ENCODE results near the gene RRAD.
"Not testable (repeated sequence)": the region's sequence is repeated elsewhere in the genome, so short reads cannot be mapped to it uniquely, and the experiment has no call there.

The RRAD gene

DNA sequence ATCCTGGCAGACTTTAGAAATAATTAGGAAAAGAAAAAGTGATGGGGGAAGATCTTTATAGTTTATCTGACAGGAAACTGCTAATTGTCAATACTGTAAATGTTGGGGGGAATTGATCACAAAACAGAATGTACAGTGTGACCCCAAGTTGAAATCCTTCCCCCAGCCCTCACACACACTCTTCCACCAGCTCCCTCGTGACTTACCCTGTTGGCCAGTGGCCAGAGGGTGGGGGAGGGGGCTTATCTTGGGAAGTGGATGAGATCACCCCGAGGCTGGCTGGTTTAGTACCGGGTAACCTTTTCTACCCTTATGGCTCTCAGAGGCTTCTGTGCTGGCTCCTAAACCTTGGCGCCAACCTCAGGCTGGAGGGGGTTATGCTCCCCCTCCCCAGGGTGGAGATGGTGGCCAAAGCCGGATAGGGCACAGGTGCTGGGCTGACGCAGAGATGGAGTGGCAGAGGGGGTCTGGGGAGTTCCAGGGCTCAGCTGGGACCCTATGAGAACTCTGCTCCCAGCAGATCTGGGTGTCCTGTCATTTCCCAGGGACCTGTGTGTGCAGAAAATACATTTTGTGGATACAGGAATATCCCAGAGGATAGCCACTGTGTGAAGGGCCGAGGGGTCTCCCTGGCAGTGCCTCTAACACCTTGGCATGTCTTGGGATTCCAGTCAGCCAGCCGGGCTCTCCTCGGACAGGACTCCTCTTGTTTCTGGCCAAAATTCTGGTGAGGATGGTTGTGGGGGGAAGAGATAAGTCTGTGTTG is 25.2 kb downstream of the RRAD start:
- DNase-seq (ENCODE audit: low read depth) = peak; percentile 68
- TF ChIP-seq, protein P1, sequence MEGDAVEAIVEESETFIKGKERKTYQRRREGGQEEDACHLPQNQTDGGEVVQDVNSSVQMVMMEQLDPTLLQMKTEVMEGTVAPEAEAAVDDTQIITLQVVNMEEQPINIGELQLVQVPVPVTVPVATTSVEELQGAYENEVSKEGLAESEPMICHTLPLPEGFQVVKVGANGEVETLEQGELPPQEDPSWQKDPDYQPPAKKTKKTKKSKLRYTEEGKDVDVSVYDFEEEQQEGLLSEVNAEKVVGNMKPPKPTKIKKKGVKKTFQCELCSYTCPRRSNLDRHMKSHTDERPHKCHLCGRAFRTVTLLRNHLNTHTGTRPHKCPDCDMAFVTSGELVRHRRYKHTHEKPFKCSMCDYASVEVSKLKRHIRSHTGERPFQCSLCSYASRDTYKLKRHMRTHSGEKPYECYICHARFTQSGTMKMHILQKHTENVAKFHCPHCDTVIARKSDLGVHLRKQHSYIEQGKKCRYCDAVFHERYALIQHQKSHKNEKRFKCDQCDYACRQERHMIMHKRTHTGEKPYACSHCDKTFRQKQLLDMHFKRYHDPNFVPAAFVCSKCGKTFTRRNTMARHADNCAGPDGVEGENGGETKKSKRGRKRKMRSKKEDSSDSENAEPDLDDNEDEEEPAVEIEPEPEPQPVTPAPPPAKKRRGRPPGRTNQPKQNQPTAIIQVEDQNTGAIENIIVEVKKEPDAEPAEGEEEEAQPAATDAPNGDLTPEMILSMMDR (conservative IDR thresholded peaks at IDR 0.05; ENCODE audit: control insufficient read depth, insufficient read depth, low read depth, low read length) = no peak
- no peak overlapping the region for H3K4me3 ChIP-seq (ENCODE audit: control insufficient read depth, low read depth, low read length)

DNA sequence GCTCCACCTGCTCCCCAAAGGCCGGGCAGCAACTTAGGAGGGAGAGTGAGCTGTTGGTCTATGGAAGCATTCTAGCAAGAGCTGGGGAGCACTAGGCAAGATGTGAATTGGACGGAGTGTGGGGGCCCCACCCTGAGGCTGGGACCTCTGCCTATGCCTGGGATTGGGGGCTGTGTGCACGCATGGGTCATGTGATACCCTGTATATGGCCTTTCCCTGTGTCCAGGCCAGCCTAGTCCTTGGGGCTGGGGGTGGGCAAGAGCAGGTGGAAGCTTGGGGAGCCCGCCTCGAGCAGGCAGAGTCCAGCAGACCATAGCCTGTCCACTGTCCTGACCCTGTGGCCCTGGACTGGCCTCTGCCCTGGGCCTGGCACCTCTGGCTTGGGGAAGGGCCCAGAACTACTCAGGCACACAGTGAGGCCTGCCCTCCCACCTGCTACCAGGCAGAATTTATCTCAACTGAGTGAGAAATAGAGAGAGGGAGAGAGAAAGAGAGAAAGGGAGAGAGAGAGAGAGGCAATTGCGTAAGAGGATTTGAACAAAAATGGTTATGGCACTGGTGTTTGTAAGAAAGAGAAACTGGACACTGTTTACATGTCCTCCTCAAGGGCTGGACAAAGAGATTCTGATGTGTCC is 25.9 kb downstream of the RRAD start:
- TF ChIP-seq, protein P1 (conservative IDR thresholded peaks at IDR 0.05; ENCODE audit: control insufficient read depth, insufficient read depth, low read depth, low read length) = no peak
- no peak overlapping the region for H3K4me3 ChIP-seq (ENCODE audit: control insufficient read depth, low read depth, low read length)
- peak; percentile 50 for DNase-seq (ENCODE audit: low read depth)

GRCh38 chr16:66898933-66899309 is 26.4 kb downstream of the RRAD start:
- no peak for DNase-seq (ENCODE audit: low read depth)
- TF ChIP-seq, protein P1 (conservative IDR thresholded peaks at IDR 0.05; ENCODE audit: control insufficient read depth, insufficient read depth, low read depth, low read length) = no peak
- no peak overlapping the region for H3K4me3 ChIP-seq (ENCODE audit: control insufficient read depth, low read depth, low read length)

- TF ChIP-seq, protein P1 (conservative IDR thresholded peaks at IDR 0.05; ENCODE audit: control insufficient read depth, insufficient read depth, low read depth, low read length) = no peak
- peak; percentile 45 for DNase-seq (ENCODE audit: low read depth)
Measured at GRCh38 chr16:66898207-66898606, 27.1 kb downstream of the RRAD start.

GRCh38 chr16:66896682-66897081 is 28.7 kb downstream of the RRAD start:
- not testable (repeated sequence) for DNase-seq (ENCODE audit: low read depth); H3K4me3 ChIP-seq (ENCODE audit: control insufficient read depth, low read depth, low read length)

More at GRCh38 chr16:66898207-66898606, 27.1 kb downstream of the RRAD start:
- no peak overlapping the region for H3K4me3 ChIP-seq (ENCODE audit: control insufficient read depth, low read depth, low read length)

DNA sequence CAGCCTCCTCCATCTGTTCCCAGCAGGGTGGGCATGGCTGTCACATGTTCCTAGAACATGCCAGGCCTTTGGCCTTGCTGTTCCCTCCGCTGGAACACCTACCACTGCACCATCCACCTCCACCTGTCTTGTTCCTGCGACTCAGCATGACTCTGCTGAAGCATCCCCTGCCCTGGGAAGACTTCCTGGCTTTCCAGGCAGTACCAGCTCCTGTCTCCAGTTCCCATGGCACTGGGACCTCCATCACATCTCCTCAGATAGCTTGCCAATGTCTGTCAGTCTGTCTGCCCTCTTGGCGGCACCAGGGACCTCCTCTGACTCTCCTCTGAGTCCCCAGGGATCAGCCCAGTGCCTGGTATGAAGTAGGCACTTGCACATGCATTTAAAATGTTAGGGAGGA is 29.3 kb downstream of the RRAD start:
- TF ChIP-seq, protein P1 (conservative IDR thresholded peaks at IDR 0.05; ENCODE audit: control insufficient read depth, insufficient read depth, low read depth, low read length) = no peak
- no peak overlapping the region for H3K4me3 ChIP-seq (ENCODE audit: control insufficient read depth, low read depth, low read length)
- DNase-seq (ENCODE audit: low read depth) = no peak

- no peak for DNase-seq (ENCODE audit: low read depth)
- TF ChIP-seq, protein P1 (conservative IDR thresholded peaks at IDR 0.05; ENCODE audit: control insufficient read depth, insufficient read depth, low read depth, low read length) = no peak
- H3K4me3 ChIP-seq (ENCODE audit: control insufficient read depth, low read depth, low read length) = no peak overlapping the region
Measured at GRCh38 chr16:66895689-66895979, 29.7 kb downstream of the RRAD start.
